ENCODE measurements around the gene CLCC1. TPM values are rescaled to one million over a fixed set of nuclear protein-coding genes. Genes with fewer than 3 reads are reported as not detected.
A peak's percentile ranks its signal among the peaks of the same experiment; 100 is the strongest.

CLCC1 gene
- total and polyA plus RNA-seq, 2 experiments from 2014 or later: 16.6 to 18.4 TPM

GRCh38 chr1:108957888-108958287, 5.4 kb downstream of the CLCC1 start:
- peaks cover 29% of the 10 kb centered on the region for H3K4me1 ChIP-seq (ENCODE audit: insufficient read depth)
- Mint-ChIP-seq H3K9me3 (no peaks in the 10 kb centered on the region), H3K4me3 (no peak overlapping the region), H3K36me3 (ENCODE audit: low read depth) (peaks cover 21% of the 10 kb centered on the region), H3K27me3 (ENCODE audit: insufficient read depth, low read depth, poor library complexity) (no peaks in the 10 kb centered on the region), H3K4me1 (peaks cover 16% of the 10 kb centered on the region), H3K27ac (no peak overlapping the region)
- H3K9me2 ChIP-seq (ENCODE audit: insufficient read depth): no peaks in the 10 kb centered on the region; the same call in 1 of the 2 replicates
- no peak overlapping the region for H2AFZ ChIP-seq
- peaks cover 4% of the 10 kb centered on the region for H4K20me1 ChIP-seq (replicated peaks; ENCODE audit: insufficient read depth)
- H3K79me2 ChIP-seq (replicated peaks; ENCODE audit: insufficient read depth): peaks cover 97% of the 10 kb centered on the region
- no peaks in the 10 kb centered on the region for H3K27me3 ChIP-seq (ENCODE audit: insufficient read depth)
- peak overlapping the region; percentile 26; the same call in 1 of the 2 replicates for H3K4me2 ChIP-seq
- no peak for DNase-seq (ENCODE audit: low spot score)
- TF ChIP-seq ZNF114 (CRISPR knock-in tag; IDR thresholded peaks at IDR 0.05): no peak
- TF ChIP-seq, protein P1, sequence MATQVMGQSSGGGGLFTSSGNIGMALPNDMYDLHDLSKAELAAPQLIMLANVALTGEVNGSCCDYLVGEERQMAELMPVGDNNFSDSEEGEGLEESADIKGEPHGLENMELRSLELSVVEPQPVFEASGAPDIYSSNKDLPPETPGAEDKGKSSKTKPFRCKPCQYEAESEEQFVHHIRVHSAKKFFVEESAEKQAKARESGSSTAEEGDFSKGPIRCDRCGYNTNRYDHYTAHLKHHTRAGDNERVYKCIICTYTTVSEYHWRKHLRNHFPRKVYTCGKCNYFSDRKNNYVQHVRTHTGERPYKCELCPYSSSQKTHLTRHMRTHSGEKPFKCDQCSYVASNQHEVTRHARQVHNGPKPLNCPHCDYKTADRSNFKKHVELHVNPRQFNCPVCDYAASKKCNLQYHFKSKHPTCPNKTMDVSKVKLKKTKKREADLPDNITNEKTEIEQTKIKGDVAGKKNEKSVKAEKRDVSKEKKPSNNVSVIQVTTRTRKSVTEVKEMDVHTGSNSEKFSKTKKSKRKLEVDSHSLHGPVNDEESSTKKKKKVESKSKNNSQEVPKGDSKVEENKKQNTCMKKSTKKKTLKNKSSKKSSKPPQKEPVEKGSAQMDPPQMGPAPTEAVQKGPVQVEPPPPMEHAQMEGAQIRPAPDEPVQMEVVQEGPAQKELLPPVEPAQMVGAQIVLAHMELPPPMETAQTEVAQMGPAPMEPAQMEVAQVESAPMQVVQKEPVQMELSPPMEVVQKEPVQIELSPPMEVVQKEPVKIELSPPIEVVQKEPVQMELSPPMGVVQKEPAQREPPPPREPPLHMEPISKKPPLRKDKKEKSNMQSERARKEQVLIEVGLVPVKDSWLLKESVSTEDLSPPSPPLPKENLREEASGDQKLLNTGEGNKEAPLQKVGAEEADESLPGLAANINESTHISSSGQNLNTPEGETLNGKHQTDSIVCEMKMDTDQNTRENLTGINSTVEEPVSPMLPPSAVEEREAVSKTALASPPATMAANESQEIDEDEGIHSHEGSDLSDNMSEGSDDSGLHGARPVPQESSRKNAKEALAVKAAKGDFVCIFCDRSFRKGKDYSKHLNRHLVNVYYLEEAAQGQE (IDR thresholded peaks at IDR 0.05; ENCODE audit: unreplicated experiment): no peak
- no peak for TF ChIP-seq CREB1 (CRISPR knock-in tag; IDR thresholded peaks at IDR 0.05; ENCODE audit: low read depth)
- TF ChIP-seq POLR2AphosphoS5 (IDR thresholded peaks at IDR 0.05; ENCODE audit: low read depth): no peak
- no peak for TF ChIP-seq STAT1 (IDR thresholded peaks at IDR 0.05; ENCODE audit: unreplicated experiment)
- TF ChIP-seq, protein P2, sequence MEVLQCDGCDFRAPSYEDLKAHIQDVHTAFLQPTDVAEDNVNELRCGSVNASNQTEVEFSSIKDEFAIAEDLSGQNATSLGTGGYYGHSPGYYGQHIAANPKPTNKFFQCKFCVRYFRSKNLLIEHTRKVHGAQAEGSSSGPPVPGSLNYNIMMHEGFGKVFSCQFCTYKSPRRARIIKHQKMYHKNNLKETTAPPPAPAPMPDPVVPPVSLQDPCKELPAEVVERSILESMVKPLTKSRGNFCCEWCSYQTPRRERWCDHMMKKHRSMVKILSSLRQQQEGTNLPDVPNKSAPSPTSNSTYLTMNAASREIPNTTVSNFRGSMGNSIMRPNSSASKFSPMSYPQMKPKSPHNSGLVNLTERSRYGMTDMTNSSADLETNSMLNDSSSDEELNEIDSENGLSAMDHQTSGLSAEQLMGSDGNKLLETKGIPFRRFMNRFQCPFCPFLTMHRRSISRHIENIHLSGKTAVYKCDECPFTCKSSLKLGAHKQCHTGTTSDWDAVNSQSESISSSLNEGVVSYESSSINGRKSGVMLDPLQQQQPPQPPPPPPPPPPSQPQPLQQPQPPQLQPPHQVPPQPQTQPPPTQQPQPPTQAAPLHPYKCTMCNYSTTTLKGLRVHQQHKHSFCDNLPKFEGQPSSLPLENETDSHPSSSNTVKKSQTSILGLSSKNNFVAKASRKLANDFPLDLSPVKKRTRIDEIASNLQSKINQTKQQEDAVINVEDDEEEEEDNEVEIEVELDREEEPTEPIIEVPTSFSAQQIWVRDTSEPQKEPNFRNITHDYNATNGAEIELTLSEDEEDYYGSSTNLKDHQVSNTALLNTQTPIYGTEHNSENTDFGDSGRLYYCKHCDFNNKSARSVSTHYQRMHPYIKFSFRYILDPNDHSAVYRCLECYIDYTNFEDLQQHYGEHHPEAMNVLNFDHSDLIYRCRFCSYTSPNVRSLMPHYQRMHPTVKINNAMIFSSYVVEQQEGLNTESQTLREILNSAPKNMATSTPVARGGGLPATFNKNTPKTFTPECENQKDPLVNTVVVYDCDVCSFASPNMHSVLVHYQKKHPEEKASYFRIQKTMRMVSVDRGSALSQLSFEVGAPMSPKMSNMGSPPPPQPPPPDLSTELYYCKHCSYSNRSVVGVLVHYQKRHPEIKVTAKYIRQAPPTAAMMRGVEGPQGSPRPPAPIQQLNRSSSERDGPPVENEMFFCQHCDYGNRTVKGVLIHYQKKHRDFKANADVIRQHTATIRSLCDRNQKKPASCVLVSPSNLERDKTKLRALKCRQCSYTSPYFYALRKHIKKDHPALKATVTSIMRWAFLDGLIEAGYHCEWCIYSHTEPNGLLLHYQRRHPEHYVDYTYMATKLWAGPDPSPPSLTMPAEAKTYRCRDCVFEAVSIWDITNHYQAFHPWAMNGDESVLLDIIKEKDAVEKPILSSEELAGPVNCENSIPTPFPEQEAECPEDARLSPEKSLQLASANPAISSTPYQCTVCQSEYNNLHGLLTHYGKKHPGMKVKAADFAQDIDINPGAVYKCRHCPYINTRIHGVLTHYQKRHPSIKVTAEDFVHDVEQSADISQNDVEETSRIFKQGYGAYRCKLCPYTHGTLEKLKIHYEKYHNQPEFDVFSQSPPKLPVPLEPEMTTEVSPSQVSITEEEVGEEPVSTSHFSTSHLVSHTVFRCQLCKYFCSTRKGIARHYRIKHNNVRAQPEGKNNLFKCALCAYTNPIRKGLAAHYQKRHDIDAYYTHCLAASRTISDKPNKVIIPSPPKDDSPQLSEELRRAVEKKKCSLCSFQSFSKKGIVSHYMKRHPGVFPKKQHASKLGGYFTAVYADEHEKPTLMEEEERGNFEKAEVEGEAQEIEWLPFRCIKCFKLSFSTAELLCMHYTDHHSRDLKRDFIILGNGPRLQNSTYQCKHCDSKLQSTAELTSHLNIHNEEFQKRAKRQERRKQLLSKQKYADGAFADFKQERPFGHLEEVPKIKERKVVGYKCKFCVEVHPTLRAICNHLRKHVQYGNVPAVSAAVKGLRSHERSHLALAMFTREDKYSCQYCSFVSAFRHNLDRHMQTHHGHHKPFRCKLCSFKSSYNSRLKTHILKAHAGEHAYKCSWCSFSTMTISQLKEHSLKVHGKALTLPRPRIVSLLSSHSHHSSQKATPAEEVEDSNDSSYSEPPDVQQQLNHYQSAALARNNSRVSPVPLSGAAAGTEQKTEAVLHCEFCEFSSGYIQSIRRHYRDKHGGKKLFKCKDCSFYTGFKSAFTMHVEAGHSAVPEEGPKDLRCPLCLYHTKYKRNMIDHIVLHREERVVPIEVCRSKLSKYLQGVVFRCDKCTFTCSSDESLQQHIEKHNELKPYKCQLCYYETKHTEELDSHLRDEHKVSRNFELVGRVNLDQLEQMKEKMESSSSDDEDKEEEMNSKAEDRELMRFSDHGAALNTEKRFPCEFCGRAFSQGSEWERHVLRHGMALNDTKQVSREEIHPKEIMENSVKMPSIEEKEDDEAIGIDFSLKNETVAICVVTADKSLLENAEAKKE (CRISPR knock-in tag; IDR thresholded peaks at IDR 0.05): no peak
- TF ChIP-seq, protein P3, sequence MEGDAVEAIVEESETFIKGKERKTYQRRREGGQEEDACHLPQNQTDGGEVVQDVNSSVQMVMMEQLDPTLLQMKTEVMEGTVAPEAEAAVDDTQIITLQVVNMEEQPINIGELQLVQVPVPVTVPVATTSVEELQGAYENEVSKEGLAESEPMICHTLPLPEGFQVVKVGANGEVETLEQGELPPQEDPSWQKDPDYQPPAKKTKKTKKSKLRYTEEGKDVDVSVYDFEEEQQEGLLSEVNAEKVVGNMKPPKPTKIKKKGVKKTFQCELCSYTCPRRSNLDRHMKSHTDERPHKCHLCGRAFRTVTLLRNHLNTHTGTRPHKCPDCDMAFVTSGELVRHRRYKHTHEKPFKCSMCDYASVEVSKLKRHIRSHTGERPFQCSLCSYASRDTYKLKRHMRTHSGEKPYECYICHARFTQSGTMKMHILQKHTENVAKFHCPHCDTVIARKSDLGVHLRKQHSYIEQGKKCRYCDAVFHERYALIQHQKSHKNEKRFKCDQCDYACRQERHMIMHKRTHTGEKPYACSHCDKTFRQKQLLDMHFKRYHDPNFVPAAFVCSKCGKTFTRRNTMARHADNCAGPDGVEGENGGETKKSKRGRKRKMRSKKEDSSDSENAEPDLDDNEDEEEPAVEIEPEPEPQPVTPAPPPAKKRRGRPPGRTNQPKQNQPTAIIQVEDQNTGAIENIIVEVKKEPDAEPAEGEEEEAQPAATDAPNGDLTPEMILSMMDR (conservative IDR thresholded peaks at IDR 0.05; ENCODE audit: low read depth in 2 of 2): no peak
- no peak for TF ChIP-seq NANOG (IDR thresholded peaks at IDR 0.05; ENCODE audit: borderline replicate concordance)
- no peak for TF ChIP-seq EZH2phosphoT487 (IDR thresholded peaks at IDR 0.05; ENCODE audit: unreplicated experiment)
- TF ChIP-seq JUNB (IDR thresholded peaks at IDR 0.05; ENCODE audit: unreplicated experiment): no peak
- TF ChIP-seq EZH2 (IDR thresholded peaks at IDR 0.05; ENCODE audit: low read depth, unreplicated experiment): no peak
- no peak for TF ChIP-seq ZNF331 (CRISPR knock-in tag; IDR thresholded peaks at IDR 0.05; ENCODE audit: low read depth)
- TF ChIP-seq ETS1 (IDR thresholded peaks at IDR 0.05): no peak
- ATAC-seq: no peak
- H3K27ac ChIP-seq (ENCODE audit: low read depth): peak overlapping the region; percentile 50; the same call in 1 of the 2 replicates
- H3K36me3 ChIP-seq (ENCODE audit: insufficient read depth): no peaks in the 10 kb centered on the region; the same call in 1 of the 2 replicates
- no peak overlapping the region for H3K4me3 ChIP-seq
- 0 out of 2 replicates have a peak, but pooled peaks cover 5% of the 10 kb centered on the region for H3F3A ChIP-seq (replicated peaks; ENCODE audit: low read depth)

Measured in GM23338 (cell line).